UCSD-AML1 (cell line): ENCODE results near the gene POC1A.
"Not testable (repeated sequence)": the region's sequence is repeated elsewhere in the genome, so short reads cannot be mapped to it uniquely, and the experiment has no call there.

Experiments
- DNase-seq: peaks from one replicate; lab custom pipeline; 2025; ENCODE audit not compliant: unreplicated experiment; lab: John Stamatoyannopoulos, UW

Gene POC1A

DNA sequence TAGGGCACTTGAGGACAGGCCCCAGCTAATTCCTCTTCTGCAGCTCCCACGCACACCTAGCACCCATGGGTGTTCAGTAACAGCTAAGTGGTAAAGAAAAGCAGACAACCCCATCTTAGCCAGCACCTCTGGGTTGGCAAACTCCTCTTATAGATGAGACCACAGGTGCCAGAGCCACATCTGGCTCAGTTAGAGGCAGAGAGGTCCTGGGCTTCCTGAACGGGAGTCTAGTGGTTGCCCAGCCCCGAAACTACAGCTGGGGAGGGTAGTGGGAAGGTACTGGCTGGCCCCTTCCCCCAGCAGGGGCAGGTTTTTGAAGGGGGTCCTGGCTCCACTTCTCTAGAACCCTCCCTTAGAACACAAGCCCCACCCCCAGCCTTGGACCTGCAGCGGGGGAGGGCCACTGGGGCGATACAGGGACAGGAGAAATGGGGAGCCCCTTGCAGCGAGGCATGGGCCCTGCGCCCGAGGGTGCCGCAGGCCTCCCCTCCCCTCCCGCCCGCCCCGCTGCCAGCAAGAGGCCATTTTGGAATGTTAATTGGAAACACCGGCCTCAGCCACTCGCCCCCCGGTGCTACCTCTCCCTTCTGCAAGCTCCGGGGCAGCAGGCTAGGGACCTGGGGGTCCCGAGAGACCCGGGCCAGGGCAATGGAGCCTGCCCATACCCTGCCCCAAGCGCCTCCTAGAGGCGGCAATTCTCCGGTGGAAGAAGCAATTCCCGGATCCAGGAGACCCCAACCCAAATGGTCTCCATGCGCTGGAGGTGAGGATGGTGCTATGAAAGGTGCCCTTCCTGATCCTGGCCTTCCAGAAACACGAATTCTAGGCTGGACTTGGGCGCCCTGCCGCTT, 99.3 kb downstream of the POC1A start:
- DNase-seq = peak; percentile 59

- peak; percentile 71 for DNase-seq
Observed at GRCh38 chr3:52053307-52054304, 100.6 kb downstream of the POC1A start.

DNA sequence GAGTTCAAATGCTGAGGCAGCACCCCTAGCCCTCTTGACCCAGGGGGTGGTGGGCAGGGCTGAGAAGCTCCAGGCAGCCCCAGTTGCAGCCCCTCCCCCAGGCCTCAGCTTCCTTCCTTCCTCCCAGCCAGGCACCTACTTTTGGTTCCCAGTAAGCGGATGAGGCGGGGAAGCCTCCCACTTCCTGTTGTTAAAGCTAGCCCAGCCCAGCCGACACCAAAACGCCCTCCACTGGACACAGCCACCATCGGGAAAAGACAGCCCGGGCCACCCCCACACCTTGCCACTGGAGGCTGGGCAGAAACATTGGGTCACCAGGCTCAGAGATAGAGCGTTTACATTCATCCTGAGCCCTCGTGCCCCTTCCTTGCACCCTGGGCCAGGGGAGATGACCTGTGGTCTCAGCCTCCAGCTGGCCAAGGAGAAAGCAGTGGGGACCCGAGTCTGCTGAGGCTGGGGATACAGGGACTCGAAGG, 101.4 kb downstream of the POC1A start:
- peak; percentile 95 for DNase-seq

- no peak for DNase-seq
Observed at GRCh38 chr3:52051444-52051843, 102.8 kb downstream of the POC1A start.

DNA sequence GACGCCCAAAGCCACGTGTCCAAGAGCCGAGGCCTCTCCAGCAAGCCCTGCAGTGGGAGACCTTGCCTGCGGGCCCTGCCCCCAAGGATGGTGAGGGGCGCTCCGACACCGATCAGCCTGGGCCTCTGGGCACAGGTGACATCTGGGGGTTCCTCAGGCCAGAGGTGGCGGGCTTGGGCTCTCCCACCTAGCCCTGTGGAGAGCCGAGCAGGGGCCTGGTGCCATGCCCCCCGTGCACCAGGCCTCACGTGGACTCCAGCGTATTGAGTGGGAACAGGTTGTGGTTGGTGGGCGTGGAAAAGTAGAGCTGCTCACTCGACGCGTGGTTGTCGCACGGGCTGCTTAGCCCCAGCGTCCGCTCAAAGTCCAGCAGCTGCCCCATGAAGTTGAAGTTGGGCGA, 103.7 kb downstream of the POC1A start:
- no peak for DNase-seq

DNA sequence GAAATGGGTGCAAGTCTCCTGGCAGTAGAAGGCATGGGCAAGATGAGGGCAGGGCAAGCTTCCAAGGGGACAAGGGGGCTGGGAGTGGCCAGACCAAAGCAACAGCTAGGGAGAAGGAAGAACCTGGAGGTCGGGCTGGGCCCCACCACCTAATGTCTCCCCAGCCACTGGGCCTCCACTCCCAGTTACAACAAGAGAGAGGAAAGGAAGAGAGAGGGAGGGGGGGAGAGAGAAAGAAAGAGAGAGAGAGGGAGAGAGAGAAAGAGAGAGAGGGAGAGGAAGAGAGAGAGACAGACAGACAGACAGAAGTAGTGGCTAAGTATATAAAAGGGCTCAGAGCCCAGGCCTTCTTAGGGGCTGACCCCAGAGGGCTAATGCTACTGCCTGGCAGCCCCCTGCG, 104.7 kb downstream of the POC1A start:
- DNase-seq = no peak

GRCh38 chr3:52047295-52047960, 106.8 kb downstream of the POC1A start:
- DNase-seq = no peak

GRCh38 chr3:52046902-52047239, 107.4 kb downstream of the POC1A start:
- DNase-seq = no peak

- no peak for DNase-seq
Observed at GRCh38 chr3:52046186-52046901, 107.9 kb downstream of the POC1A start.

DNA sequence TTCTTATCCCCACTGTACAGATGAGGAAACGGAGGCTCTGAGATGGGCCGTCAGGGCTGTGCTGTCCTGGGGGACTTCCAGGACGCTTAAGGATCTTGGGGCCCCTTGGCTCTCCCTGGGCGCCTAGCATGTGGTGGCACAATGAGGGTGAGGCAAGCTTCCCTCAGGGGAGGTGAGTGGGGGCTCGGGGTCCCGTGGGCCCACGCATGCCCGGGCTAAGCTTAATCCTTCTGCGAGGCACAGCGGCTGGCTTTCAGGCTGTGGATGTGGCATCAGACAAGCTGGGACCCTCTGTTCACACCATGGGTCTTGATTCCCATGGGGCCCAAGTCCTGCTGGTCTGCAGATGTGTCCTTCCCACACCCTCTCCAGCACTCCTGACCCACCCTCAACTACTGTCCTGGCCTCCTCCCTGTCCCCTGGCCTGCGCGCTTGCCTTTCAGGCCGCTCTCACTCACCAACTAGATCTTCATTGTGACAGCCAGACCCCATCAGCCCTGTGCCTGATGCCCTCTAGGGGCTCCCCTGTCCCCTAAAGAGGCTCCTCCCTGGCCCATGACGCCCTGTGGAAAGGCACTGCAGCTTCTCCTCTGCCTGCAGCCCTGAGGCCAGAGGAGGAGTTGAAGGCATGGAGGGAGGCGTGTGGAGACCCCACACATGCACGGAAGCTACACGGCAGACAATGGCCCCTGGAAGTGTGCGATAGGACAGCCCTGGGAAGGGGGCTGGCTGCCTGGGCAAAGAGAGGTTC, 109.2 kb downstream of the POC1A start:
- no peak for DNase-seq

DNA sequence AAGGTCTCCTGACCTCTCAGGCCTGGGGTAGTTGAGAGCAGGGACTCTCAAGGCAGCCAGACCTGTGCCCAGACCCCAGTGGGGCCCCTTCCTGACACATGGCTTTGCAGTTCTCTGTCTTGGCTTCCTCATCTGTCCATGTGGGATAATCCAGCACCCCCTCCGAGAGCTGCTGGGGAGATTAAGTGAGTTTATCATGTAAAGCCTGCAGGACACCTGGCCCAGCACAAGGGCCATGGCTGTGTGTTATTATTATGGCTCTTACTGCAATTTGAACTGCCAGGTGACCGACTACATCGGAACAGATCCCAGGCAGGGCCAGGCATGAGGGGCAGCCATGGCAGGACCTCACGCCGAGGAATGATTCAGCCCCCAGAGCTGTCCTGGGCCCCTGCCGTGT, 110.5 kb downstream of the POC1A start:
- DNase-seq = no peak

- not testable (repeated sequence) for DNase-seq
Observed at GRCh38 chr3:52043039-52043438, 111.2 kb downstream of the POC1A start.

DNA sequence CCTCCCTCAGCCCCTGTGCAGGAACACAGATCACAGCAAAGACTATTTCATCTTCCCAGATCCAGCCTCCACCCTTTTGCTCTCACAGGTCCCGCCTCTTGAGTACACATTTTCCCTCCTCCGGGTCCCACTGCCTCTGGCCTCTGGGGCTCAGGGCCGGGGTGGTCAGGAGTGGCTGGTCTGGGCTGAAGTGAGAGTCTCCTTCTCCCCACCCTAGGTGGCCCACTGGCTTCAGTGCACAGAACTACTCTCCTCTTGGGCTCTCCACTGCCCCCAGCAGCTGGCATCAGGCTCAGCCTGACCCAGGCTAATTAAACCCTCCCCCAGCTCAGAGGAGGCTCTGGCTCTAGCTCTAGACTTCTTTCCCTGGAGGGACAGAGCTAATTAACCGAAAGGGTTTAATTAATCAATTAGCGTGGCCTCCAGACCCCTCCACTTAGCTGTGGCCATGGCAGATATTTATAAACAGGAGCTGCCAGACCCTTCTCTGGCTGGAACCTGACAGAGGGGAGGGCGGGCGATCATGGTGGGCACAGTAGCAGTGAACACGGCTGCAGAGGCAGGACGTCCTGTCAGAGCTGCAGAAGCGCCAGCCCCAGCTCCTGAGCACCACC, 113.0 kb downstream of the POC1A start:
- peak; percentile 45 for DNase-seq

DNA sequence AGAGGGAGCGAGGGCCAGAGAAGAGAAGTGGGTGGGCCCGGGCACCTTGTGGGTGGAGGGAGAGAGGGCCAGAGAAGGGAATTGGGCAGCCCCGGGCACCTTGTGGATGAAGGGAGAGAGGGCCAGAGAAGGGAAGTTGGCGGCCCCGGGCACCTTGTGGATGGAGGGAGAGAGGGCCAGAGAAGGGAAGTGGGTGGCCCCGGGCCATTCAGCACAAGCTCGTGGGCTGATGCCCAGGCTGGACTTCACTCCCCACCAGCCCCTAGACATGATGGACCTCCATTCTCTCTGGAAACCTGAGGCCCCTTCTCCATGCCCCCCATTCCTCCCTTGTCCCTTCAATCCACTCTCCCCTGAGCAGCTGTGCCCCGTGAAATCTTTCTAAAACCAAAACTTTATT, 113.6 kb downstream of the POC1A start:
- DNase-seq = no peak

- no peak for DNase-seq
Observed at GRCh38 chr3:52039846-52040245, 114.4 kb downstream of the POC1A start.

DNA sequence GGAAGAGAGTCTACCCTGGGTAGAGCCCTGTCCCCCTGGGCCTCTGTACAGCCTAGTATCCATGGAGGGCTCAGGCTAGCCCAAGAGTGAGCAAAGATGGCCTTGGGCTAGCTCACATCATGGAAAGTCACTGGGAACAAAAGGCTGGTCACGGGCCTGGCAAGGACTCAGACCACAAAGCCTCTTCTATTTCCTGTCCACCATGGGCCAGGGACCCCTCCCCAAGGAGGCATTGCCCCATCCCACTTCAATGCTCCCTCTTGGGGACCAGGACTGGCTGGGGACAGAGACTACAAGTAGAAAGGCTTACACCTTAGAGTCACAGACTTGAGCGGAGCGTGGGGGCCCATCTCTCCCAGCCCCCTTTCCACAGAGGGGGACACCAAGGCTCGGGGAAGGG, 114.8 kb downstream of the POC1A start:
- no peak for DNase-seq

DNA sequence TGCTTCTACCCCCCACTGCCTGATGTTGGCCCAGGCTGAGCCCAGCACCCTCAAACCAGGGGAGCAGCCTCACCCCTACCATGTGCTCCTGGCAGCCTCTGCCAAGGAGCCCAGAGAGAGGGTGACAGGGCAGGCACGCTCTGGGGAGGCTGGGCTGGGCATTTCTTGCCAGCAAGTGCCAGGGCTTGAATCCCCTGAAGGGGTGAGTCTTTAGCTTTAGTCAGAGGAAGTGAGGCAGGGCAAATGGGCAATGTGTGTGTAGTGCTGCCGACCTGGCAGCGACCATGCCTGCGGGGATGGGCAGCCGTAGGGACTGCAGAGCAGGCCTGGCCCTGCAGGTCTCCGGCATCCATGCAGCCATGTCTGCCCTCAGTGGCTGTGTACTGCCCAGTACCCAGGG, 116.0 kb downstream of the POC1A start:
- DNase-seq = no peak

DNA sequence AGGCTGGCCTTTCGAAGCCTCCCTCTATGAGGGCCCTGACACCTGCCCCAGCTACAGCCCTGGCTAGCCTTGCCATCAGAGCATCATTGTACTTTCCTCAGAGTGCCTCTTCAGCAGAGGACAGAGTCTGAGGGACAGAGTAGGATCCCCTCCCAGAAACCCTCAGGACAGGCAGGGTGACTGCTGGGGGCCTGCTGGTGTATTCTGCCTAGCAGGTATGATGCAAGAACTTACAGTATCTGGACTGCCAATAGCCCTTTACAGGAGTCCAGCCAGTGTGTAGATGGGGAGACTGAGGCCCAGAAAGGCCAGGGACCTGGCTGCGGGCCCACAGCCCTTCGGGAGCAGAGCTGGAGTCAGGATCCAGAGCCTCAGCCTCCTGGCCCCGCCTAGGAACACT, 116.9 kb downstream of the POC1A start:
- DNase-seq = no peak

- DNase-seq = no peak
Observed at GRCh38 chr3:52036829-52037228, 117.4 kb downstream of the POC1A start.
